GM19023 (cell line): ENCODE data around the gene SLC4A11.

Experiments
- ATAC-seq: cut with Tn5 transposase; IDR thresholded peaks from one replicate; pipeline ENCODE4 v1.9.1; 2021; ENCODE audit warnings: mild to moderate bottlenecking, moderate library complexity; ENCODE audit not compliant: unreplicated experiment

SLC4A11 gene

DNA sequence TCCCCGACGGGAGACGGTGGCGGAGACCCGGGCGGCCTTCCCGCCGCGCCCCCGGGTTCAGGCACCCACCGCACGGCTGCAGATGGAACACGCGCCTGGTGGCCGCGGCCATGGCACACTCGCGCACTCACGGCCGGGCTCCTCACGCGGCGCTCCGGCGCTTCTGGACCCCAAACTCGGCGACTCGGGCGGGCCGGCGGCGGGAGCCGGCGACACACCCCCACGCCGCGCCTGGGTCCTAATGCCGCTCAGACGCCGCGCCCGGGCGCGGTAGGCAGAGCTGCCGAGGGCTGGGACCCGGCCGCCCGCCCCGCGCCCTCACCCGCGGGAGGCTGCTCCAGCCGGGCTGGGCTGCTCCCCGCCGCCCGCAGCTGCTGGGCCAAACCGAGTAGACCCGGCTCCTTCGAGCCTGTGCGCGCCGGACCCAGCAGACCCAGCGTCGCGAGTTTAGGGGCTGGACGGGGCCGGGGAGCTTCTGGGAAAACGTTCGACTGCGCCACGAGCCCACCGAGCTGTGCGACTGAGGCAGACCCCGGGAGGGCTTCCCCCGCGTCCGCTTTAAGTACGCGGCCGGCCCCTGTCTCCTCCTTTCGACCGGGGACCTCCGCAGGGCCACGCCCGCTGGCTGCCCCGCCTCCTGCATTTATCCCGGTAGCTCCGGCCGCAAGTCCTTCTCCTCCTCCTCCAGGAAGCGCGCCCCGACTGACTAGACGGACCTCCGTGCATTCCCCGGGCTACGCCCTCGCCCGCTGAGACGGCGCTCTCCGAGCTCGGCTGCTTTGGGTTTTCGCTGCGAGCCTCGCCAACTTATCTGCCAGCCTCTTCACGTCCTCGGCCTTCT, at the start of gene SLC4A11:
TSS of gene SLC4A11 (minus strand) at position 165 of the 841 bp plus-strand sequence. CDS start at position 112, 53 bp downstream.
- no peak for ATAC-seq

DNA sequence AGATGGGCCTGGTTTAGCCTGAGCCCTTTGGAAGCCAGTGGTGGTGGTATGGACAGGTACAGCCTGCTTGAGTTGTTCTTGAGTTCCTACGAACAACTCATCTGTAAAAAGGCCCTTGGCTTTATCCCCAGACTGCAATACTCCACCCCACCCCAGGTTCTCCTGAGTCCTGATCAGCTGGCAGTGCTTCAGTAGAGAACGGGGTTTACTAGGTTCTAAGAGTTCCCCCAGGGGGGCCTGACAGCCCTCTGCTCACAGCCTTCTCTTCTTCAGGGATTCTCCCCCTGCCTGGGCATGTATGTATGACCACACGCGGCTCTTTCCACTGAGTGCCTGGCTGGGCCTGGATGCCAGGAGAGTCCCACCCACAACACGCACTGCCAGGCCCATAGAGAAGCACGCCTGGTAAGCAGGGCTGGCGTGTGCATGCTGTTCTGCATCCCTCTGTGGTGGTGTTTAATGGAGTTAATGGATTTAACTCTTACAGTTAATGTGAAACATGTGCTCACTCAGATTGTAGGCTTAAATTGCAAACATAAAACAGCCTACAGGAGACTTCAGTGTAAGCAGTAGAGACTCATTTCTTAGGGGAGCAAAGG, 44.3 kb upstream of the SLC4A11 start:
- ATAC-seq, result no peak

DNA sequence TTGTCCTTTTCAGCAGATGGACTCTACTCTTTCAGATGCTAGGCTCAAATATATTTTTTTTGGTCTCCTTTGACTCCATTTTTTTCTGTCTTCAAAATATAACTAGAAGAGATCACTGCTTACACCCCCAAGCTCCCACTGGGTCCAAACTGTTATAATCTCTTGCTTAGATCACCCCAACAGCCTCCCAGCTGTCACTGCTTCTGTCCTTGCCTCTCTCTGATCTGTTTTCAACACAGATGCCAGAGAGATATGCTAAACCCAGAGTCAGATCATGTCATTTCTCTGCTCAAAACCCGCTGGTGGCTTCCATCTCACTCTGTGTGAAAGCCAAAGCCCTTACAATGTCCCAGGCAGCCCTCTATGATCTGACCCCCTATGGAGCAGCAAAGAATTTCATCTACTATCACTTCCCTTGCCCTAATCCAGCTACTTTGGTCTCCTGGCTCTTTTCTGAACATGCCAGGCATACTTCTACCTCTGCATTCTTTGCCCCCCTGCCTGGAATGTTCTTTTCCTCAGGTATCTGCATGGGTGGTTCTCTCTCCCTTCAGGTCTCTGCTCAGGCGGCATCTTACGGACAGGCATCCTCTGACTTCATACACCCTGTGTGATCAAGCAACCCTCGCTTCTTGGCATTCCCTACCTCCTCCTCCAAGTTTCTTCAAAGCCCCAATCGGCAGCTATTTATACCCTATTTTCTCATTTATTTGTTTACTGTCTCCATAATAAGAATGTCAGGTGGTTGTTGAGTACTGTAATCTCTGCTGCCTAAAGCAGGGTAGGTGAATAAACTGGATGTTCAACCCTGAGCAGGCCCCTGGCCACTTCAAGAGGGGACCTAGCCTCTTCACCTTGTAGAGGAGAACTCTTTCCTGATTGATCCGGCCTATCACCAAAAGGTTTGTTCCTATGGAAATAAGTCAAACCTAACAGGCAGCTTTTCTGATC, 43.6 kb upstream of the SLC4A11 start:
- no peak for ATAC-seq

DNA sequence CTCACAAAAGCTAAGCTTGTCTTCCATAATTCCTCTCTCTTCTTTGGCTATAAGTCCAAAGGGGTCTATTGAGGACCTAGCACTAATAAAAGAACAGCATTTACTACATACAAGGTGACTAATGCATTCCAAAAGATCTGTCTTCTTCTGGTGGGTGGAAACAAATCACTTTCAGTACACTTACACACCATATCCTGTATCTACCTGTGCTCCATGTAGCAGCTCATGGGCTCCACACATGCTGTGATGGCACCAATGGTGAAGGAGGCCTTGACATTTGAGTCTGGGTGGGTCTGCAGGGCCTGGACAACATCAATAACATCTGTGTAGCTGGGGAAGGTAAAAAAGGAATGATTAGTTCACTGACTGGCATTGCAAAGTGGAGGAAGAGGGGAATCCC, 42.4 kb upstream of the SLC4A11 start:
- no peak for ATAC-seq

DNA sequence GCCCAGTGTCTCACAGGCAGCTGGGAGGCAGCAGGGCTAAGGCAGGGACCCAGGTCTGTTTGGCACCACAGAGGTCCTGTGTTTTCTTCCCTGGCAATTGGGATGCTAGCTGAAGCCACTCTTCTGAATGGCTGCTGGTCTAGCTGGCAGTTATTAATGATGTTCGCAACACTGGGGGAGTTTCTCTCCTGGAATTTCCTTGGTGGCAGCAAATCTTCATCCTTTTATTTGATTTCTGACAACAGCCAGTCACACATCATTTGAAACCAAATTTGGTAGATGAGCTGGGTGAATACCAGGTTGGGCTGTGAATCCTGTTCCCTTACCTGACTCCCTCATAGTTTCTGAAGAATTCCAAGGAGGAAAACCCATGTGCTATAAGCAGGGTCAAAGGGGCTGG, 40.8 kb upstream of the SLC4A11 start:
- ATAC-seq, result no peak

DNA sequence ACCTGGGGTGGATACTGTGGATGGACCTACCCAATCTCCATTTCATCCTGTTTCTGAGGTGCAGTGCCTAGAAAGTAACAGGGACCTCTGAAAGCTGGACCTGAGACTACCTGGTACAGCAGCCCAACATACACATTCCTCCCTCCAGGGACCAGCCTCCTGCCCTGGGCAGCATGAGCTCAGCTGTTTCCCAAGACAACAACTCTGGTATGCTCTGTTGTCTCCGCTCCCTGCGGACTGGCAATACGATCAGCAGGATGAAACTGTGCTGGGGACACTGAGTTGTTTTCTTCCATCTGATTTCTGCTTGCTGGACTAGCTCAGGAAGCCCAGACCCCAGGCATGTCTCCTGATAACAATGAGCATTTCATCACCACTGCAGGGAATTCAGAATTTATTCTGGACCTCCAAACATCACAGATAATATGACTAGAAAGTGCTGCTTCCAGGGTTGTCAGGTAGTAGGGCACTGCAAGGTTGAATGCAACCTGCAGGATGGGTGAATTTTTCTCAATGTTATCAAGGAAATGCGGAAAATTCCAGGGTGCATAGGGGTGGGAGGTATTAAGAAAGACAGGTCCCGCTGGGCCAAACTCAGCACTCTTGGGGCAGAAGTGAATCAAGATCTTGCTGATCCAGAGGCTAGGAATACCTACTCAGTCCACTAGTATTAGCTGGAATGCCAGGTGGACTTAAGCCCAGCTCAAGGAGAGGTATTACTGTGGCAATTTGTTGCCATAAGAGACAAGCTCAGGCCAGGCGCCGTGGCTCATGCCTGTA, 38.9 kb upstream of the SLC4A11 start:
- no peak for ATAC-seq

DNA sequence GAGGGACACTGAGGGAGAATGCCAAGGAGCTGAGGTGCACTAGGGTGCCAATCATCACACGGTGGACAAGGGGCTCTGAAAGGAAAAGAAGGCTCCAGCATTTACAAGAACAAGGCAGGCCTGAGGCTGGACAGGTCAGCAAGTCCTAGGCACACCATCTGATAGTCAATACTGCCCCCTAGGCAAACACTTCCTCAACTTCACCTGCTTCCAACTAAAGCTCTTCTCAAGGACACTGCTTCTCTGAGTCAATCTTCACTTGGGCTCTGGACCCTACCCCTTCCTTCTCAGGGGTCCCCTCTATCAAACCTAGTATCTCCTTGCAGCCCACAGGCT, 37.7 kb upstream of the SLC4A11 start:
- ATAC-seq, result no peak

DNA sequence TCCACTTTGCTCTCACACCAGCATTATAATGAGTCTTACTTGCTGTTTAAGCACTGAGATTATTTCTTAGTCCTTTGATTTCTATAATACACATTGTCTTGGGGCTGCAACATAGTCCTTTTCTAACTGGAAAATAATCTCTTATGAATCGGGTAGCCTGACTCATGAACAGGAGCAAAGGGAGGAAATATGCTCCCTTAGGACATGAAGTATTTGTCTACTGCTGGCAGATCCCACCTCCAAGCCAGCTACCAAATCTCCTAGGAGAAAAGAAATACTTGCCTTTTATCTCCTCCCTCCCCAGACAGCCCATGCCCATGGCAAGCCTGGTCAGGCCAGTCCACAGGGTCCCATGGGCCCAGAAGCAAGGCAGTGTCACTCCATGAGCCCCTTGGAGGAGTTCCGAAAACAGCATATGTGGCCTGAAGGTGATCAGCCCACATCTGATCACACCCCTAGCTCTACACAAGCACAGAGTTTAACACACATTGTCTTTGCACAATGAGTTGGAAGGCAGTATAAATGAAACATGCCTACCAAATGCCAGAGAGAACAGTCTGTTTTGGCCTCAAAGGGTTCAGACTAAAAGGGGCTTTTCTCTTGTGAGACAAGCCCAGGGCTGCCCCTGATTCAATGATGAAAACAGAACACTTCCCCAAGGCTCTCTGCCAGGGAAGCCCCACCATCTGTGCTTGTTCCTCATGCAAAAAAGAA, 37.1 kb upstream of the SLC4A11 start:
- no peak for ATAC-seq

DNA sequence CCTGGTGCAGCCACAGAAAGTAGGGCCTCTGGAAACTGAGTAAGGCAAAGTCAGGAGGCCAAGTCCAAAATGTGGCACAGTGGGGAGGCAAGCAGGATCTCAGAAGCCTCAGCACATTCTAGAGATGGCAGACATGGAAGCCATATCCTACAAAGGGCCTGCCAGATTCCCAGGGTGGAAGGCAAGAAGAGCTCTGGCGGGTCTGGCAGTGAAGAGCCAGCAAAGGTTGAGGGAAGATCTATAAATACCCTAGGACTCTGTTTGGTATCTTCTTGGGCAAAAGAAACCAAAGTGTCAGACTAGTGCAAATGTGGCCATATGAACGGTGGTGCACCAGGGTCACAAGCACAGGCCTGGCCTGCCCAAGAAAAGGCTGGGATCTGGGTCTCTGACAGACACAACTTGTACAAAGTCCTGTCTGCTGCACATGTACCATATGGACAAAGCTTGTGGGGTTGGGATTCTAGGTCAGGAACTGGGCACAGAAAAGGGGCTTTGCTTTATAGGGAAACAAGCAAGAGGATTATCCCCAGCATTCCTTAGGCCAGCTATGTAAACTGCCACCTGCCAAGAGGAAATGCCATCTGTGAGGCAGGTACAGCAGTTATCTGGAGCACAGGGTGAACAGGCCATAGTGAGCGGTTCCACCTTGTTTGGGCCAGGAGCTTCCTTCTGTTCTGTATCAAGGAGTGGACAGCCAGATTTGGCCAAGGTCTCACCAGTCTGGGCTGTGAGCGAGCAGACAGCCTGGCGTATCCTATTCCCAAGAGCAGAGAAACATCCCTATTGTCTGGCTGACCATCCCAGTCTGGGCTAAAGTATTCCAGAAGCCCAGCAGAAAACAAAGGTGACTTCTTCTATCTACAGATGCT, 36.3 kb upstream of the SLC4A11 start:
- no peak for ATAC-seq

DNA sequence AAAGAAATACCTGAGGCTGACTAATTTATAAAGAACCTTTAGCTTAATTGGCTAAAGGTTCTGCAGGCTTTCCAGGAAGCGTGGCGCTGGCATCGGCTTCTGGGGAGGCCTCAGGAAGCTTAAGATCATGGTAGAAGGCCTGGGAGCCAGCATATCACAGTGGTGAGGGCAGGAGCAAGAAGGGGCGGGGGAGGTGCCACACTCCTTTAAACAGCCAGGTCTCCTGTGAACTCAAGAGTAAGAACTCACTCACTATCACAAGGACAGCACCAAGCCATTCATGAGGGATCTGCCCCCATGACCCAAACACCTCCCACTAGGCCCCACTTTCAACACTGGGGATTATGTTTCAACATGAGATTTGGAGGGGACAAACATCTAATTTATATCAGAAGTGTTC, 34.4 kb upstream of the SLC4A11 start:
- no peak for ATAC-seq

DNA sequence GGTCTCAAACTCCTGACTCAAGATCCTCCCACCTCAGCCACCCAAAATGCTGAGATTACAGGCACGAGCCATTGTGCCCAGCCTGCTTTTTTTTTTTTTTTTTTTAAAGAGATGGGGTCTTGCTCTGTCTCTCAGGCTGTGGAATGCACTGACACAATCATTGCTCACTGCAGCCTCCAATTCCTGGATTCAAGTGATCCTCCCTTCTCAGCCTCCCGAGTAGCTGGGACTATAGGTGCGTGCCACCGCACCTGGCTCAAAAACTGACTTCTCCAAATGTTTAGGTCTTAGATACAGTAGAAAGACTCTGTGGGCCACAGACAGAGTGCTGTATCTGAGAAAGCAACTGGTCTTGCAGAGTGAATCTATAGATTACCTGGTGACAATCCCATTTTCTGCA, 31.1 kb upstream of the SLC4A11 start:
- ATAC-seq, result no peak

DNA sequence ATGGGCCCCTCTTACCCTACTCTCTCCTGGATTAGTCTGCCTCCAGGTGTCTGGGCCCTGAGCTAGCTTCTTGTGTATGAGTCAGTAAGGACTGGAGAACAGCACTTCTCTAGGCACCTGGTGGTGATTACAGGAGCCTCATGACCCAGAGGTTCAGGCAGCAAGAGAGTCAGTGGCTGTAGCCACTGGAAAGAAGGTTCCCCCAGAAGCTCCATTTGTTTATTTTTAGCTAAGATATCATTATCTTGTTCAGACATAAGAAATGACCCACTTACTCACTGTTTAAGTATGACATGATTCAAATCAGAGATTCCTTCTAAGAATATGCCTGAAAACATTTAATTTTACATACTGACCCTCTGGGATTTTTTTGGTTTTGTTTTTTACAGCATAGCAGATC, 23.6 kb upstream of the SLC4A11 start:
- ATAC-seq, result no peak

DNA sequence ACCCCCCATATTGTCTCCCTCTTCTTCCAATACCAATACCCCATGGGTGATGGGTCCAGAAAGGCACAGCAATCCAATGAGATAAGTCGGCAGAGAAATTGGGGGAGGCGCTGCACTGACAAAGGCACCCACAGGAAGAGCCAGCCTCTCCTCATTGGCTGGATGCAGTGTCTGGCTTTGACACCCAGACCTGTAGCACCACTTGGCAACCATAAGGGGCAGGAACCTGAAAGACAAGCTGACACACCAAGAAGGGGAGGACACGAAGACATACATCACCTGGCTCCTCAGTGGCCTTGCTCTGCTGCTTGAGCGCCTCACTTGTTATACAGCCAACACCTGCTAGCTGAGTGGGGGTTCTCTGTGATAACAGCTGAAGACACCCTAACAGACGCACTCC, 19.4 kb upstream of the SLC4A11 start:
- ATAC-seq, result no peak

DNA sequence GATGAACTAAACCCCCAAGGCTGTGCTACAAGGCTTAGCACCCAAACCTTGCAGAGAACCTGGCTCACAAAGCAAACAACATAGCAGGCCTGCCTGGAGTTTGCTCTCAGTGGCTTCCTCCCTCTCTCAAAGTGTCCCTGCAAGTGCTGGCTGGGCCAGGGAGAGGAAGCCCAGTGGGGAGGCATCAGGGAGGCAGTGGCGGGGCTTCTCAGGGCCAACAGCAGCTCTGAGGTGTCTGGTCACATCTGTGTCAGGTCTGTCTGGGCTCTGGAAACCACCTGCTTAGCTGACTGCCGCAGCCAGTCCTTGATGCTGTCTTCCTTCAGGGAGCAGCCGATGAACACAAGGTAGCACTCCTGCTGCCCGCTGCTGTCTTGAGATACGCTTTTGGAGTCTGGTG, 16.7 kb upstream of the SLC4A11 start:
- no peak for ATAC-seq

DNA sequence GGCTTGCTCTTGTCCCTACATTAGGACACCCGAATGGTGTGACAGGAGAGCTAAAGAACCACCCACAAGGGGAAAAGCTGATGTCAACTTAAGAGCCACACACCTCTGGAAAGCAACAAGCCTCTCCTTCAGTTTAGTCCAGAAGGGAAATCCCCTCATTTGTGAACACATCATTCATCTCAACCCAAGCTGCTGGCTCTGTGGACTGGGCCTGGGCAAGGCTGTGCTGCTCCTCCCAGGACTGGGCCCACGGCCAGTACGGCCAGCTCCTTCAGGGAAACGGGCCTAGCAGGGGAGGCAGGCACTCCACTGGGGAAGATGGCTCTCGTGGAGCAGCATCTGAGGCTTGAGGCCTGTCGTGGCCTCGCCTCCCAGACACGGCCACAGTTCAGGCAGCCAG, 12.8 kb upstream of the SLC4A11 start:
- no peak for ATAC-seq

DNA sequence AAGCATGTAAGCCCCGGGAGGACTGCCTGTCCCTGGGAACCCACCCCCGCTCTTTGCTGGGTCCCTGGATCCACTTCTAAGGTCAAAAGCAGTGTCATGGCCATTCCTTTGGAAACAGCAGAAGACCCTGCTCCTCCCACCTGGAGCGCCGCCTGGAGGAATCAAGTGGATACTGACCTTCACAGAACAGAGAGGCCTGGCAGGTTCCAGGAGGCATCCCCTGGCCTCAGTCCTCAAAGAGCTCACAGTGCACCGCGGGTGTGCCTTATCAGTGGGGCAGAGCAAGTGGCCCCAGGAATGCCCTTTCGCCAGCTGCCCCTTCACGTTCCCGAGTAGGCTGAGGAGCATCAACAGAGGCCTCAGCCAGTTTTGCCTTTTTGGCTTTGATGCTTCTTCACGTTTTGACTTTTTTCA, 11.1 kb upstream of the SLC4A11 start:
- no peak for ATAC-seq

DNA sequence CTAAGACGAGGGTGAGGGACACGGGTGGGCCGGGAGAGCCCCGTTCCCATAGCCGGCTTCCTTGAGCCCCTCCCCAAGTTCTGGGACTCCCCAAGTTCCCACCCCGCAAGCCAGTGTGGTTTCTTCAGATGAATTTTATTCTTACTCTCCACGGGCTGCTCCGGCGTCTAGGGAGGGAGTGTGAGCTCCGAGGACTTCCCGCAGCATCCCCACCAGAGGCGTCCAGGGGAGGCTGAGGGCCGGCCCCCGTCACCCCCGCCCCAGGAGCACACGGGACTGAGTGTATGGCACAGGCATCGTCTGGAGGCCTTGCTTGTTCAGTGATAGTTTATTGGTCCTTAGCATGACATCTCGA, 10.0 kb upstream of the SLC4A11 start:
- ATAC-seq, result no peak

DNA sequence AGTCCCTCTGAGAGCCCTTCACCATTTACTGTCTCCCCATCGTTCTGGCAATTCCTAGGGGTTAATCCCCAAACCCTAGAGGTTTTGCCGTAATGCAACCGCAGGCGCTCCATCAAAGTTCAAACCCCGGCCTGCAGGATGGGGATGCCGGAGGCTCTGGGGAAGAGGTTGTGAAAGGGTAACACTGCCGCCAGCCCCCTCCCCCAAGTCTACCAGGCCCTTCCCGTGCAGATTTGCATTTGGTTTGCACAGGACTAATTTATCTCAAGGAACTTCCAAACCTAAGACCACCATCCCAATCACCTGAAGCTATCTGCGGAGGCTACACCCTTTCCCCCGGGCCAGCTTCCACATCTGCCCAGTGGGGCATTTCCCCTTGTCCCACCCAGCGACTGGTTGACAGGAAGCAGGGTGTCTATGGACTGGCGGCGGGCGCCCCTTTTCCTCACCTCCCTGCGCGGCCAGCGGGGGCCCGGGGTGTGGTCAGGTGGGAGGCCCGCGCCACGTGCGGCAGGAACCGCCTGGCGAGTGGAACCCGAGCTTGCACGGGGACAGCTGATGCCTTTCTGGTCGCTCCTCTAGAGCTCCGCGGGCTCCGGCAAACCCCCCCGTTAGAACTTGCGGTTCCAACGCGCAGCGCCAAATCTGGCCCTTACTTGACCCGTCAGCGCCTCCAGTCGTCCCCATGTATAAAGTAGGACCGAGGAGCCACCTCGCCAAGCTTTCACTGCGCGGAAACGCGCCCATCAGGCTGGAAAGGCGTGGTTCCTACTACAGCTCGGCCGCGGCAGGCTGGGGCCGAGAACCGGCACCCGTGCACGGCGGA, 9.4 kb upstream of the SLC4A11 start:
- no peak for ATAC-seq
